ENCODE results near the gene TMEM184A. TPM values are rescaled to one million over a fixed set of nuclear protein-coding genes. Genes with fewer than 3 reads are reported as not detected.

The TMEM184A gene
- total and polyA plus RNA-seq, 7 donors, result 0.28 to 60.3 (median 9.3) TPM; not detected in 3

DNA sequence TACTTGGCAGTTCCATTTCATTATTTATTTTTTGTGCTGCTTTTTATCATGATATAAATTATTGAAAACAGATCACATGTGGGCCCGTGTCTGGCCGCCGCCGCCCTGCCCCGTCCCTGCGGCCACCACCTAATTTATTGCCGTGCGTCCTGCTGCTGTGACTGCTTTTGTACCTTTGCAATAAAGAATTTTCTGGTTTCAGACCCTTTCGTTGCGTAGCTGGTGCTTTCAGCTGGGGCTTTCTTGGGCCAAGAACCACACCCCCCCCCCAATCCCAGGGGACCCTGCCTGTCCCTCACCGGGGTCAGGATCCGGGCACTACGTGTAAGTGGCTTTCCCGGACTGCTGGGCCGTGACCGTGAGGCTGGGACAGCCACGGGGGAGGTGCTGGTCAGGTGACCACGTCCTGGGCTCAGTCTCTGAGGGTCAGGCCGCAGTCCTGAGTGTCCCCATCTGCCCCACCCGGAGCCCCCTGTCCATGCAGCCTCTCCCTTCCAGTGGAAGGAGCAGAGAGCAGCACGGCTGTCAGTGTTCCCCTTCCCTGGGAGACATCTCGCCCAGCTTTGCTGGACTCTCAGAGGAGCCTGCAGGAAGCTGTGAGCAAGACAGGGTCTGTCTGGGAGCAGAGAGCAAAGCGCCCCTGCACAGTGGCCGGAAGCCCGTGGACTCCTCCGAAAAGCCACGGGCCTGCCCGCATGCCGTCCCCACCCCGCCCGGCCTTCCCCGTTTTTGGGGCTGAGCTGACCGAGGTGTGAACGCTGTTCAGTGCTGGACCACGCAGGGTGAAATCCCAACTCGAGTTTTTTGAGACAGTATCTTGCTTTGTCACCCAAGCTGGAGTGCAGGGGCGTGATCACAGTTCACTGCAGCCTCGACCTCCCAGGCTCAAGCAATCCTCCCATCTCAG is 12.9 kb downstream of the TMEM184A start:
- no peak overlapping the region for H3K4me3 ChIP-seq
- peaks cover 6 to 55% (median 24%) of the 10 kb centered on the region in 4 donors for H3K36me3 ChIP-seq
- TF ChIP-seq POLR2AphosphoS5 (IDR thresholded peaks at IDR 0.05) (peak in 1 of 4 donors; percentile 6), EP300 (IDR thresholded peaks at IDR 0.05) (no peak)
- WGBS, 2 donors, result 80 to 89% methylated on average over 38 of the region's 38 CpGs
- peak overlapping the region in 1 of 4 donors; percentile 14 for H3K27ac ChIP-seq
- H3K27me3 ChIP-seq, result no peaks in the 10 kb centered on the region
- intact Hi-C loops (cut with DNase I), result no loop called here
- DNase-seq, result no peak
- no peaks in the 10 kb centered on the region for H3K9me3 ChIP-seq
- peaks cover 0 to 14% (median 11%) of the 10 kb centered on the region in 4 donors for H3K4me1 ChIP-seq

DNA sequence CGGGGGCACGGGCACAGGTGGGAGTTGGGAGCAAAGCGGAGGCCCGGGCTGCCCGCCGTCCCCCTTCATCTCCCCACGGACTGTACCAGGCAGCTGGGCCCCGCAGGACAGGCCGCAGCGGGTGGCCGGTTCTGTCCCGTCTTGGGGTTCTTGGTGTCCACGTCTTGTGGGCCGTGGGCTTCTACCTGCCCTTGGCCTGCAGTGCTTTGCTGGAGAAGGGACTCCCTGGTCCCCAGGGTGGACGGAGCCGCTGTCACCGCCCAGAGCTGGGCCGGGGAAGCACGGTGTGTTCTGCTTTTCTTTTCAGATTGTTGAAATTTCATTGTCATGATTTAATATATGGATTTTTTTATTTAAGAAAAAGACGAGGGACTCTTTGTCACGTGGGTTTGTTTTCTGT is 13.7 kb downstream of the TMEM184A start:
- Histone ChIP-seq H3K27me3 (no peaks in the 10 kb centered on the region), H3K9me3 (no peaks in the 10 kb centered on the region), H3K4me1 (peaks cover 0 to 22% (median 17%) of the 10 kb centered on the region in 4 donors), H3K4me3 (no peak overlapping the region), H3K36me3 (peaks cover 6 to 55% (median 24%) of the 10 kb centered on the region in 4 donors), H3K27ac (no peak overlapping the region)
- 90 to 92% methylated on average over 21 of the region's 21 CpGs for WGBS, 2 donors
- intact Hi-C loops (cut with DNase I), result no loop called here
- TF ChIP-seq POLR2A (IDR thresholded peaks at IDR 0.05) (no peak), EP300 (IDR thresholded peaks at IDR 0.05) (no peak), POLR2AphosphoS5 (IDR thresholded peaks at IDR 0.05) (no peak)
- TF ChIP-seq, protein P1, sequence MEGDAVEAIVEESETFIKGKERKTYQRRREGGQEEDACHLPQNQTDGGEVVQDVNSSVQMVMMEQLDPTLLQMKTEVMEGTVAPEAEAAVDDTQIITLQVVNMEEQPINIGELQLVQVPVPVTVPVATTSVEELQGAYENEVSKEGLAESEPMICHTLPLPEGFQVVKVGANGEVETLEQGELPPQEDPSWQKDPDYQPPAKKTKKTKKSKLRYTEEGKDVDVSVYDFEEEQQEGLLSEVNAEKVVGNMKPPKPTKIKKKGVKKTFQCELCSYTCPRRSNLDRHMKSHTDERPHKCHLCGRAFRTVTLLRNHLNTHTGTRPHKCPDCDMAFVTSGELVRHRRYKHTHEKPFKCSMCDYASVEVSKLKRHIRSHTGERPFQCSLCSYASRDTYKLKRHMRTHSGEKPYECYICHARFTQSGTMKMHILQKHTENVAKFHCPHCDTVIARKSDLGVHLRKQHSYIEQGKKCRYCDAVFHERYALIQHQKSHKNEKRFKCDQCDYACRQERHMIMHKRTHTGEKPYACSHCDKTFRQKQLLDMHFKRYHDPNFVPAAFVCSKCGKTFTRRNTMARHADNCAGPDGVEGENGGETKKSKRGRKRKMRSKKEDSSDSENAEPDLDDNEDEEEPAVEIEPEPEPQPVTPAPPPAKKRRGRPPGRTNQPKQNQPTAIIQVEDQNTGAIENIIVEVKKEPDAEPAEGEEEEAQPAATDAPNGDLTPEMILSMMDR (IDR thresholded peaks at IDR 0.05), result no peak
- DNase-seq, result no peak

DNA sequence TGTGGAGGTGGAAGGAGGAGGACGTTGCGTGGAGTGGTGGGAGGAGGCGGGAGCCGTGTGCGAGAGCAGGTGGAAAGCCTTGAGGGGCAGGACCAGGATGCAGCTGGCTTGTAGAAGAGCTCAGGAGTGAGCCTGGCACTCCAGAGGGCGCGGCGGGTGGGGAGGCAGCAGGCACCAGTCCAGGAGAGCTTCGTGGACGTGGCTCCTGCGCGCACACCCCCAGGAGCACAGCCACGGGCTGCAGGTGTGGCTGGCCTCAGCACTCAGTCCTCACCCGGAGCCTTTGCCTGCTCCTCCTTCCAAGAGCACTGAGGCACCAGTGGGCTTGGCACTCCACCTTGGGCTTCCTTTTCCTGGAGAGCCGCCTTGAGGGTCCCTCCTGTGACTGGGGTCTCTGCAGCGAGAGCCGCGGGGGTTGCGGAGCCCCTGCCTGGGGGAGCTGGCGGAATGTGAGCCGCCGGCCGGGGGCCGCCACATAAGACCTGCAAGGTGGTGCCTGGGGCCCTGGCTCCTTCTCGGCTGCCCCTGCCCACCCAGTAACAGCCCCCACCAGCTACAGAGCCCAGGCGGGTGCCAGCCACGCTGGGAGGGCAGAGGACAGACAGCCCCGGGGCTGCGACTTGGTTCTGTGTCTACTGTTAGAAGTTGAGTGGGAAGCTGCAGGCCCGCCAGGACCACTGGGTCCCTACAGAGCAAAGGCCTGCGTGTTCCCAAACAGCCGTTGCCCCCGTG is 14.4 kb downstream of the TMEM184A start:
- peaks cover 6 to 55% (median 24%) of the 10 kb centered on the region in 4 donors for H3K36me3 ChIP-seq
- TF ChIP-seq POLR2A (IDR thresholded peaks at IDR 0.05), result no peak
- TF ChIP-seq, protein P1 (IDR thresholded peaks at IDR 0.05), result no peak
- TF ChIP-seq POLR2AphosphoS5 (IDR thresholded peaks at IDR 0.05), result no peak
- TF ChIP-seq EP300 (IDR thresholded peaks at IDR 0.05), result no peak
- no peaks in the 10 kb centered on the region for H3K9me3 ChIP-seq
- H3K27ac ChIP-seq, result no peak overlapping the region
- intact Hi-C loops (cut with DNase I), result no loop called here
- peaks cover 0 to 27% (median 22%) of the 10 kb centered on the region in 4 donors for H3K4me1 ChIP-seq
- 82 to 88% methylated on average over 33 of the region's 33 CpGs for WGBS, 2 donors
- DNase-seq, result peak; percentile 65
- H3K27me3 ChIP-seq, result no peaks in the 10 kb centered on the region
- H3K4me3 ChIP-seq, result no peak overlapping the region

DNA sequence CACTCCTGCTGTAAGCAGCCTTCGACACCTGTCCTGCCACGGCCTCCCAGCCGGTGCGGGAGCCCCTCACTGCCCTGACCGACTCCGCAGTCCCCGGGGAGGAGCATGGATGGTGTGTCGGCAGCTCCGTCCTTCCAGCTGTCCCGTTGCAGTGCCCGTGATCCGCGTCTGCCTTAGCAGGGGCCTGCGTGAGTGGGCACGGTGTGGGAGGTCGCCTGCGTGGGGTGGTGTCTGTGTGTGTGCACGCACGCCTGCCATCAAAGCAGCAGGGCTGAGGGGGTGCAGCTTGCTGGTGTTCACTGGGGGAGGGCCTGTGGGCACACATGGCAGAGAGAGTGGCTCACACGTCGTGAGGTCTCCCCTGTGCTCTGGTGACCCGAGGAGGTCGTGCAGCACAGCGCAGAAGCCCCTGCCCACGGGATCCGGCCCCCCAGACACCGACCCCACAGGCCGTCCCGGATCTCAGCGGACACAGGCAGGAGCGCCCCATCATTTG is 15.2 kb downstream of the TMEM184A start:
- intact Hi-C loops (cut with DNase I), result no loop called here
- Histone ChIP-seq H3K27ac (no peak overlapping the region), H3K27me3 (no peaks in the 10 kb centered on the region)

More for the DNA sequence above, 15.2 kb downstream of the TMEM184A start:
- Histone ChIP-seq H3K4me1 (peaks cover 0 to 35% (median 29%) of the 10 kb centered on the region in 4 donors), H3K9me3 (no peaks in the 10 kb centered on the region), H3K4me3 (no peak overlapping the region), H3K36me3 (peaks cover 6 to 55% (median 24%) of the 10 kb centered on the region in 4 donors)
- 93 to 94% methylated on average over 31 of the region's 31 CpGs for WGBS, 2 donors
- peak; percentile 66 for DNase-seq
- TF ChIP-seq POLR2A (IDR thresholded peaks at IDR 0.05), result no peak
- TF ChIP-seq, protein P1 (IDR thresholded peaks at IDR 0.05), result no peak

All from sigmoid colon (tissue), 7 donors.